OCI-LY3 (cell line): ENCODE results near the gene DRAP1.

Experiments used
- CTCF ChIP-seq: fragments of 200-600, 300-600 bp; sonication (generic); IDR thresholded peaks from 2 replicates; pipeline ENCODE4 v1.5.1; 2014; ENCODE audit warnings: antibody characterized with exemption, low read length, low read depth
- EZH2phosphoT487 ChIP-seq: fragments of 200-600 bp; shearing (Covaris generic); IDR thresholded peaks from 2 replicates; pipeline ENCODE4 v1.6.1; 2018; ENCODE audit warnings: antibody characterized with exemption, mixed run types, low read depth

GRCh38 chr11:65883058-65883761 lies 36.0 kb upstream of the DRAP1 start:
- no peak for TF ChIP-seq CTCF
- no peak for TF ChIP-seq EZH2phosphoT487
